GM19239 (cell line): ENCODE data around the gene PPIA.
"Not testable (repeated sequence)": the region's sequence is repeated elsewhere in the genome, so short reads cannot be mapped to it uniquely, and the experiment has no call there.

Experiments used
- DNase-seq: peaks from one replicate; pipeline ENCODE4 v3.0.0; 2011; ENCODE audit warnings: low spot score; ENCODE audit not compliant: insufficient read length
- FAIRE-seq: peaks from 2 replicates; lab custom pipeline; 2011; peaks lifted over from hg19 to GRCh38; lab: Jason Lieb, UNC

Gene PPIA

DNA sequence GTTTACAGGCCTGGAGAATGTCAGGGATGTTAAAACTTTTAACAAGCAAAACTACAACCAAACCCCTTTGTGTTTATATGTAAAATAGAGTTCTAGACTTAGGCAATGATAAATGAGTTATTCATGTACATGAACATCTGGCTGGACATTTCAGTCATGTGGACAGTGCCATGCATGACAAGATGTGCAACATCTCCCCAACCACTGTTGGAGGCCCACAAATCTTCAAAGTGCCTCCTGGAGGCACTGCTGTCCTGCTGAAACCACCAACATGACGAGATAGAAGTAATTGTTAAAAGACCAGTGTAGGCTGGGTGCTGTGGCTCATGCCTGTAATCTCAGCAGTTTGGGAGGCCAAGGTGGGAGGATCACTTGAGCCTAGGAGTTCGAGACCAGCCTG, 18.4 kb downstream of the PPIA start:
- no peak for FAIRE-seq
- no peak for DNase-seq

DNA sequence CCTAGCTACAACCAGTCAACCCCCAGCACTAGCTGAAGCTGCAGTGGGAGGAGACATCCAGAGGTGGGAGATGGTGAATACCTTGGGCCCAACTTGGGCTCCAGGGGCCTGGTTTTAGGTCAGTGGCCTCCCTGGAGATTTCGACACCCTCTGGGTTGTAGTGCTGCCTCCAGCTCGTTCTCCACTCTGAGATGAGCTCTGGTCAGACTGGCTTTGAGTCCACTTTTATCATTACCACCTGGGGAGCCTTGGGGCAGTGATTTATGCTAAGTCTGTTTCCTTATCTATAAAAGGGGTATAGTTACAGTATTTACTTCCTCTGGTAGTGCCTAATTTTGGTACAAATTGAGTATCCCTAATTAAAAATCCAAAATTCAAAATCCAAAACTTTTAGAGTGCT, 22.8 kb downstream of the PPIA start:
- no peak for FAIRE-seq
- DNase-seq: no peak

DNA sequence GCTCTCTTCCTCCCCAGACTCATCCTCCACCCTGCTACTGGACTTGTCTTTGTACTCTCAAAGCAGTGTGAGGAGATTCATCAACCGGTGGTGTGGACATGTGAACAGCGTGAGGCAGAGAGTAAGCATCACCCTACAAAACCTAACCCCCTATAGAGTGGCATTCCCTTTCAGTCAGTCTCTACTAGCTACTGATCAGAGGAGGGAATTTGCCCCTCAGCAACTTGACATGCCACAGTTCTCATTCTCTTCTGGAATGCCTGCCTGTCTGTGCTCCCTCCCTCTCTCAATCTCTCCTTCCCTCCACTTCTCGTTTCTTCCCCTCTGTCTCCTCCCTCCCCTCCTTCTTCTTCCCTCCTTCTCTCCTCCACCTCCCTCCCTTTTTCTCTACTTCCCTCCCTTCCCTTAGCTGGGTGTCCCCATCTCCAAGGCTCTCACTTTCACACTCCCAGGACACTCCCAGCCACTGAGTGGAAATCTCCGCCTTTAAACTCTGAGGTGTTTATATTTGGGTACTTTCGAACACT, 26.8 kb downstream of the PPIA start:
- FAIRE-seq: no peak
- no peak for DNase-seq

DNA sequence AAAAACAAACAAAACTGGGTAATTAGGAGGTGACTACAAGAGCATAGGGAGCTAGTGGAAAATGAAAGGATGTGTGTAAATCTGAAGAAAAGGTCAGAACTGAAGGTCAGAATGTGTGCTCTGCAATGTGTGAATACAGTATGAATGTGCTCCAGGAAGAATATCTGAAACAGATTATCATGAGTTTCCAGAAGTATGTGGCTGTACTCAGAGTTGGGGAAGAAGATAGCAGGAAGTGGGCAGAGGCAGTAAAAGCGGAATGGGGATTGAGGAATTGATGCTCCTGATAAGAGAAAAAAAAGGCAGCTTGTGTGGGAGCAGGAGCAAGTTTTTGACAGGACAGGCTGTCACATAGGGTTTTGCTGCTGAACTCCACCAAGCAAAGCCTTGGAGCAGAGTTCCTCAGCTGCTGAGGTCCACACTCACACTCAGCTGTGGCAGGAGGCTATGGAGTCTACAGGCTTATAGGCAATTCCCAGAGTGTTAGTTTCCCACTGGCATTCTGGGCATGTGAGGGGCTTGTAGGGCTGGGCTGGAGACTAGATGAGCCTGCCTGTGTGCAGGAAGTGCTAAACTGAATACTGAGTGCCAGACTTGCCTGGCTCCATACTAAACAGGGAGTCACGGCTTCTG, 28.5 kb downstream of the PPIA start:
- DNase-seq: no peak
- FAIRE-seq: no peak

DNA sequence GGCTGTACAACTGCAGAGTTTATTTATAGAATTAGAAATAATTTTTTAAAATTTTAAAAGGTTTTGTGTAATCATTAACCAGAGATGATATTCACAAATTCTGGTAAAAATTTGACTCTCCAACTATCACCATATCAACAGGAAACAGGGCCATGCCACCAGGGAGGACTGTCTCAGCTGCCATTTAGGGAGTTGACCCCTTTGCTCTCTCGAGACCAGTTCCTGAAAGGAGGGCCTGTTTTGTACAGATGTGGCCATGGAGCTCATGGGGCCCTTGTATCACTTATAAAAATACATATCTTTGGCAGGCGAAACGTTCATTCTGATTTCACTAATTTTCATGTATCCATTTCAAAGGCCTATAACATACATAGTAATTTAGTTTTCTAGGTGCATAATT, 31.1 kb downstream of the PPIA start:
- FAIRE-seq (peak; percentile 8), DNase-seq (no peak)

DNA sequence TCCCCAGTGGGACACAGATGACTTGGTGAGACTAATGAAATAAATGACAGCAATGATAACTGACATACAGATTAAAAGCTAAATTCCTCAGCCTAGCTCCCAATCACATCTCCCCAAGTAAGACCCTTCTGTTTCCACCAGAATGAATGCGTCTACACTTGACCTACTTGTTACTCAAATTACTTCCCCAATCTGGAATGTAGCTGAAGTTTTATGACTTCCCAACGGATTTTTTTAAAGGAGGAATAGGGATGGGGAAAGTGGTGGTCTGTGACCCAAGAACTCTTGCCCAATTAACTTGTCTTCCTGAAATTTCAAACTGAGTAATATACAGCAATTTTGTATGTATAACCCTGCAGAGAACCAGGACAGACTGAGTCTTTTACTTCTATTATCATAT, 42.3 kb downstream of the PPIA start:
- DNase-seq: no peak
- FAIRE-seq: no peak

DNA sequence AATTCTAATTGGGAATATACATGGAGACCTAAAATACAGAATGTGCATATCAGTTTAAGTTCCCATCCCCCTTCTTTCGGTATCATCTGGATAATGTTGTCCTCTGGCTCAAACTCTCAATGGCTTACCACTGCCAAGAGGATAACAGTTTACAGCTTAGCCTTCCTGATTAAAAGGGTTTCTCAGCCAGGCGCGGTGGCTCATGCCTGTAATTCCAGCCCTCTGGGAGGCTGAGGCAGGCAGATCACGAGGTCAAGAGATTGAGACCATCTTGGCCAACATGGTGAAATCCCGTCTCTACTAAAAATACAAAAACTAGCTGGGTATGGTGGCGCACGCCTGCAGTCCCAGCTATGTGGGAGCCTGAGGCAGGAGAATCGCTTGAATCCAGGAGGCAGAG, 46.2 kb downstream of the PPIA start:
- DNase-seq, FAIRE-seq: not testable (repeated sequence)

DNA sequence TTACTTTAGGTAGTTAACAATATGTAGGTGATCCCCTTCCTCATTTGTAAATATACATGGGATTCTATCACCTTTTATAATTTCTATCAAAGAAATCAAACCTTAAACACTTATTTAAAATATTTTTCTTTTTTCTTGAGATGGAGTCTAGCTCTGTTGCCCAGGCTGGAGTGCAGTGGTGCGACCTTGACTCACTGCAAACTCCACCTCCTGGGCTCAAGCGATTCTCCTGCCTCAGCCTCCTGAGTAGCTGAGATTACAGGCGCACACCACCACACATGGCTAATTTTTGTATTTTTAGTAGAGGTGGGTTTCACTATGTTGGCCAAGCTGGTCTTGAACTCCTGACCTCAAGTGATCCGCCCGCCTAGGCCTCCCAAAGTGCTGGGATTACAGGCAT, 47.0 kb downstream of the PPIA start:
- not testable (repeated sequence) for FAIRE-seq

DNA sequence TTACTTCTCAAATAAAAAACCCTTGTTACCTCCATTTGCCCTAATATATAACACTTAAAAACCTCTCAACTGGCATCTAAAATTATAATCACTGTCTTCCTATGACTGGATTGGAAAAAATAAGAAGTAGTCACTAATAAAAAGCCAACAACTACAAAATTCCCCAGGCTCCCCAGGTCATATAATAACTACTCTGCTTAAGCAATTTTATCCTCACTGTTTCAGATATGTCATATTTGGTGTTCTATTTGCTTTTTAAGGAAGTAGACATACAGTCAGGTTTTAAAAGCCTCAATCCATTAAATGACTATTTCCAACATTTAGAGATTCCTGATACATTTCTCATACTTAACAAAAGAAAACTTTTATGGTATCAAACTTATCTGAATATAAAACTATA, 49.0 kb downstream of the PPIA start:
- DNase-seq: no peak

More for the DNA sequence above, 47.0 kb downstream of the PPIA start:
- not testable (repeated sequence) for DNase-seq

DNA sequence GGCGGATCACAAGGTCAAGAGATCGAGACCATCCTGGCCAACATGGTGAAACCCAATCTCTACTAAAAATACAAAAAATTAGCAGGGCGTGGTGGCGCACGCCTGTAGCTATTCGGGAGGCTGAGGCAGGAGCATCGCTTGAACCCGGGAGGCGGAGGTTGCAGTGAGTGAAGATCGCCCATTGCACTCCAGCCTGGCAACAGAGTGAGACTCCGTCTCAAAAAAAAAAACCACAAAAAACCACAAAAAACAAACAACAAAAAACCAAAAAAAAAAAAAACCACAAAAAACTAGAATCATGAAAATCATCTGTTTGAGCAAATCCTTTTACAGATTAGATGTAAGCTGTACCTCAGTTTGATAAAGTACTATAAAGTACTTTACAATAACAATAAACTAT, 49.9 kb downstream of the PPIA start:
- DNase-seq, FAIRE-seq: not testable (repeated sequence)

More for the DNA sequence above, 49.0 kb downstream of the PPIA start:
- FAIRE-seq: no peak

DNA sequence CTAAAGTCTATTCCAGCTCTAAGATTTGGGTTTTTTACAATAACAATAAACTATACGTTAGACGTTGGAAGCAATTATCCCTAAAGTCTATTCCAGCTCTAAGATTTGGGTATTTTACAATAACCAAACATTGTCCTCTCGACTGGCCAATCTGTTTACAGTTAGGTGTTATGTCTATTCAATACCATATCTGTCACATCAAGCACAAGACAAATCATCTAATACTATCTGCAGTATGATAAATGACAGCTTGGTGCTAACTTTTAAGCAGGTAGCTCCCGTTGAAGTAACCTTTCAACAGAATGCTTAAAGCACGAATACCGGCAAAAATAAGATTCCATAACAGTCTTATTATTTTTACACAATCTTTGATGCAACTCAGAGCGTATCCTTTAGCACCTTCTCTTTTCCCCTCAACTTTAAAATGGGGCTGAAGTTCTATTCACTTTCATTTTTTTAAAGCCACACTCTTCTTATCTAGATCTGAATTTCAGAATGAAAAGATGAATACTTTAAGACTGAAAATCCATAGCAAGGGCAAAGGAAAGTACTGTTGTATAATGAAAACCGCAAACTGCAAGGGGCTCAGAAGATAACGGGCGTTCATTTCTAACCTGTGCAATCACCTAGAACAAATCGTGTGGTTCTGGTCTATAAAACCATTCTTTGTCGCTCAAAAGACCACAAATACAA, 50.5 kb downstream of the PPIA start:
- no peak for DNase-seq
- peak; percentile 52 for FAIRE-seq

DNA sequence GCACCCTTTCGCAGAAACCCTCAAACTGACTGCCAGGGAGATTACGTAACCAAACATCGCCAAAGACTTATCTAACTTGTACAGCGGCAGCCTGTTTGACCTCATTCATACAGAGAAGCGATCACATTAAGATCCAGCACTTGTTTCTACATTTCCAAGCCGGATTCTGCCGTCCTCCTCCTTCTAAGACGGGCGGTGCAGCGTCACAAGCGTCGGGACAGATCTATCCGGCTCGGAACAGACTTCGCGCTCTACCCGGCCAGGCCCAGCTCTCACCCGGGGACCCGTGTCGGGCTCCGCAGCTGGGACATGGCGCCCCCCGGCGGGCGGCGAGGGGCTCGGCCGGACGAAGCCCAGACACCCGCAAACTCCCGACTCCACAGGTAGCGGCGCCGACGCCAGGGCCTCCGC, 51.0 kb downstream of the PPIA start:
- DNase-seq: peak; percentile 48
- peak; percentile 86 for FAIRE-seq

DNA sequence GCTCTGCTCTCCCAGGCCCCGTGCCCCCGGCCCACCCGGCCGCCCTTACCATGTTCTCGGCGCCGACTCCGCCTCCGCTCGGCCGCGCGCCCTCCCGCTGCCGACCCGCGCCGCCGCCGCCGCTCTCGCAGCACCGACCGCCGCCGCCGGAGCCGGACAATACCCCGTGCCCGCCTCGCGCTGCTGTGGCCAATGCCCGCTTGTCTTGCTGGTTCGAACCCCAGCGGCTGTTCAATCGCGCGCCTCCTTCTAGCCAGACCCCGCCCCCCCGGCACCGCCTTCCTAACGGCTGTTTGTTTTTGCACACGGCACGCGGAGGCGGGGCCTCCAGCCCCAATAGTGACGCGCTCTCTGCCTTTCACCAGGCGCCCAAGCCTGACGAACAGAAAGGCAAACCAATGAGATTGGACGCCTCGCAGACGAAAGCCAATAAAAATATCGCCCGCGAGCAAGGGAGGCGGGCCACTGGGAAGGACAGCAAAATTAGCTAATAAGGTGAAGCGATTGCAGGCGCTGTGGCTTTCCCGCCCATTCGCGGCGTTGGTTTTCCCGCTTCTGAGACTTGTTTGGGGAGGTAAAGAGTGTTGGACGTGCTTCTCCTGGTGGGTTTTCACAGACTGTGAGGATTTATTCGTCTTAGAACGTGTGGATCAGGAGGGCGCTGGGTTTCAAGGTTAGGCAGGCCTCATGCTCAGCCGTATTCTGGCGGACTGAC, 51.6 kb downstream of the PPIA start, which contains the start of gene H2AZ2:
TSS of gene H2AZ2 (minus strand) at position 168 of the 715 bp plus-strand sequence. CDS start at position 52, 116 bp downstream.
- FAIRE-seq (peak; percentile 92), DNase-seq (peak; percentile 88)

DNA sequence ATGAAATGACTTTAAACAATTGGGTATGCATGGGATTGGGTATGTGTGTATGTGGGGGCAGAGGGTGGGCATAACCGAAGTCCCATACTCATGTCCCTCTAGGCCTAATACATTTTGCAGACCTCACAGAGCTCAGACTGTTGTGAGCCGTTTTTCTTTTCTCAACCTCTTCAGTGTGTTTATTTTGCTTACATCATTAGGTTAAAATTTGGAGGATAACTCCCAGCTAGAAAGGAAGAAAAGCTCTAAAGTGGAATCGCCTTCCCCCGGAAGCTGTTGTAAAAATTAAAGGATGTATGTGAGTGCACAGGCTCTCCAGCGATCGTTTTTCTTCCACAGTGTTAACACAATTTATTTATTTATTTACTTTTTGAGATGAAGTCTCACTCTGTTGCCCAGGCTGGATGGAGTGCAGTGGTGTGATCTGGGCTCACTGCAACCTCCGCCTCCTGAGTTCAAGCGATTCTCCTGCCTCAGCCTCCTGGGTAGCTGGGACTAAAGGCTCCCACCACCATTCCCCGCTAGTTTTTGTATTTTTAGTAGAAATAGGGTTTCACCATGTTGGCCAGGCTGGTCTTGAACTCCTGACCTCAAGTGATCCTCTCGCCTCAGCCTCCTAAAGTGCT, 52.9 kb downstream of the PPIA start:
- FAIRE-seq (no peak), DNase-seq (no peak)

DNA sequence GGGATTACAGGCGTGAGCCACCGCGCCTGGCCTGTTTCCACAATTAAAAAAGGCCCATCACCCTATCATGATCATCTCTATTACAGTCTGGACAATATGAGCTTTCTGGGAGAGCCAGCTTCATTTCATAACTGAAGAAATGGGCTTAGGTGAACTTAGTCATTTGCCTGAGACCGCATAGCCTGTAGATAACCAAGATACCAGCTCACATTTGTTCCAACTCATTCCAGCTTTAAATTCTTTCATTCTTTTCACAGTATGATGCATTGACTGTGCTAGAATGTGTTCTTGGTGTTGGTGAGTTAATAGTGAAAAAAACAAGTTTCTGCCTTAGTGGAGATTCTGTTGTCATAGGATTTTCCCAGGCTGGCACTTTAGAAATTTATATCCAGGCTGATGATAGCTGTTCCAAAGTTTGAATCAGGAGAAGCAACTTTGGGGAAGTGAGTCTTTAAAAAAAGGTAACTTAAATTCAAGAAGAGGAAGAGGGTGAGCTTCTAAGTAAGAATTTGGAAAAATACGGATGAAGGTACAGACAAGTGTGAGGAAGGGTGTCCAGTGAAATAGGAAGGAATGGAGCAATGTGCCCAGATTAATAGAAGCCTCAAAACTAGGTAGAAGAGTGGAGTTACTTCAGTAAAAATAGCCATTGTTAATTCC, 53.5 kb downstream of the PPIA start:
- FAIRE-seq (no peak), DNase-seq (no peak)

DNA sequence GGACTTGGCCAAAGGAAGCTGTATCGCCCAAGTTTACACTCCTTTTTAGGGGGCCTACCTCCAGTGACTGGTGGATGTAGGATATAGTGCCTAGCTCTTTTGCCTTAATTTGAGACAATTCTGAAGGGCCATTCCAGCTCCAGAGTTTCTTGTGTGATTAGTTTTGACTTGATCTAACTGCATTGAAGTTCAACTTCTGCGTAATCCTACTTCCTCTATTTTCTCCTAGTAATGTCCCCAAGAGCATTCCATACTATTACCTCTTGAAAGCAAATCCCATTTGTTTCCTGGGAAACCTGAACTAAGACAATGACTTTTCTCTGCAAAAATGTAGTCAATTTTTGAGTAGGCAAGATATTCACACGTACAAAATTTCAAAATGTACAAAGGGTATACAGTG, 56.1 kb downstream of the PPIA start:
- no peak for FAIRE-seq

More for the DNA sequence above, 56.1 kb downstream of the PPIA start:
- no peak for DNase-seq
